Karpas-422 (cell line): Measurements from ENCODE around the gene ACP4. TPM values are rescaled to one million over a fixed set of nuclear protein-coding genes. Genes with fewer than 3 reads are reported as not detected.
"Not testable (repeated sequence)": the region's sequence is repeated elsewhere in the genome, so short reads cannot be mapped to it uniquely, and the experiment has no call there.

Source experiments
- DNase-seq: peaks from one replicate; pipeline ENCODE4 v3.0.0-alpha.2; 2015
- H2AFZ ChIP-seq: fragments of 200-600 bp; sonication (generic); 2 replicates; pipeline ENCODE4 v1.6.1; 2014; ENCODE audit warnings: antibody characterized with exemption, low read length, mixed read lengths
- H3K27ac ChIP-seq: fragments of 200-600 bp; sonication (generic); 2 replicates; pipeline ENCODE4 v1.5.1; 2014; ENCODE audit warnings: mild to moderate bottlenecking, low read length, moderate library complexity
- H3K27me3 ChIP-seq: fragments of 200-600 bp; sonication (generic); 2 replicates; pipeline ENCODE4 v1.6.1; 2014; ENCODE audit warnings: low read length, mixed read lengths
- H3K36me3 ChIP-seq: fragments of 200-600 bp; sonication (generic); 2 replicates; pipeline ENCODE4 v1.6.1; 2014; ENCODE audit warnings: low read length, mixed read lengths; ENCODE audit not compliant: insufficient read depth
- H3K4me1 ChIP-seq: fragments of 200-600 bp; sonication (generic); 2 replicates; pipeline ENCODE4 v1.6.1; 2014; ENCODE audit warnings: mild to moderate bottlenecking, low read length, mixed read lengths
- H3K4me2 ChIP-seq: fragments of 200-600 bp; sonication (generic); 2 replicates; pipeline ENCODE4 v1.6.1; 2014; ENCODE audit warnings: low read length, low read depth, mild to moderate bottlenecking; ENCODE audit not compliant: poor library complexity, severe bottlenecking
- H3K4me3 ChIP-seq: fragments of 200-600 bp; sonication (generic); 2 replicates; pipeline ENCODE4 v1.5.1; 2014; ENCODE audit warnings: mild to moderate bottlenecking, antibody characterized with exemption, low read length, mixed read lengths
- H3K79me2 ChIP-seq: fragments of 200-600 bp; sonication (generic); 2 replicates; pipeline ENCODE4 v1.6.1; 2014; ENCODE audit warnings: mild to moderate bottlenecking, low read length, mixed read lengths
- H3K9ac ChIP-seq: fragments of 200-600 bp; sonication (generic); 2 replicates; pipeline ENCODE4 v1.6.0; 2014; ENCODE audit warnings: low read length
- H3K9me2 ChIP-seq: fragments of 200-600 bp; sonication (generic), shearing (Covaris generic); replicated peaks from 2 replicates; pipeline ENCODE4 v1.6.0; 2014; ENCODE audit warnings: mild to moderate bottlenecking, low read length, moderate library complexity; ENCODE audit not compliant: insufficient read depth
- H3K9me3 ChIP-seq: fragments of 300-700, 200-600 bp; sonication (generic); 2 replicates; pipeline ENCODE4 v1.6.1; 2014; ENCODE audit warnings: low read length, mixed read lengths
- H4K20me1 ChIP-seq: fragments of 200-600 bp; sonication (generic); 2 replicates; pipeline ENCODE4 v1.6.1; 2014; ENCODE audit warnings: mild to moderate bottlenecking, antibody characterized with exemption, low read length, low read depth; ENCODE audit not compliant: insufficient read depth
- total RNA-seq: library from RNA; depleted of rRNA; stranded (reverse); fragments of >200 nt; shearing (Covaris generic); gene quantifications from 2 replicates; pipeline ENCODE4 v1.2.3, GENCODE V29; 2014; ENCODE audit warnings: low replicate concordance

ACP4 gene
- total RNA-seq, 1 experiment from 2014 or later: not detected

- Histone ChIP-seq H3K9ac (no peak overlapping the region), H3K9me3 (no peaks in the 10 kb centered on the region), H2AFZ (no peak overlapping the region), H3K4me3 (no peak overlapping the region), H3K4me1 (peaks cover 8% of the 10 kb centered on the region), H3K27ac (no peak overlapping the region), H3K9me2 (no peaks in the 10 kb centered on the region), H3K4me2 (no peak overlapping the region), H3K36me3 (peaks cover under 1% of the 10 kb centered on the region), H4K20me1 (peaks cover under 1% of the 10 kb centered on the region; the same call in 1 of the 2 replicates), H3K27me3 (no peaks in the 10 kb centered on the region), H3K79me2 (peaks cover 7% of the 10 kb centered on the region)
- DNase-seq: peak; percentile 34
Observed at GRCh38 chr19:50808856-50809255, 18.6 kb downstream of the ACP4 start.

- not testable (repeated sequence) for H3K79me2 ChIP-seq, H3K9ac ChIP-seq, H2AFZ ChIP-seq, H3K9me2 ChIP-seq, DNase-seq, H3K4me3 ChIP-seq, H3K4me1 ChIP-seq, H3K36me3 ChIP-seq, H3K27me3 ChIP-seq, H3K27ac ChIP-seq, H4K20me1 ChIP-seq, H3K4me2 ChIP-seq, H3K9me3 ChIP-seq
Observed at GRCh38 chr19:50811622-50812238, 21.5 kb downstream of the ACP4 start.

GRCh38 chr19:50812474-50812873 is 22.3 kb downstream of the ACP4 start:
- Histone ChIP-seq H4K20me1 (no peaks in the 10 kb centered on the region), H3K9me3 (peaks cover 3% of the 10 kb centered on the region; the same call in 1 of the 2 replicates), H3K4me2 (no peak overlapping the region), H3K4me1 (peaks cover 6% of the 10 kb centered on the region), H3K9ac (no peak overlapping the region), H3K27ac (no peak overlapping the region), H3K36me3 (no peaks in the 10 kb centered on the region), H3K27me3 (peaks cover 4% of the 10 kb centered on the region; the same call in 1 of the 2 replicates), H3K4me3 (no peak overlapping the region), H3K79me2 (no peaks in the 10 kb centered on the region), H3K9me2 (no peaks in the 10 kb centered on the region), H2AFZ (no peak overlapping the region)
- no peak for DNase-seq

- Histone ChIP-seq H3K9me2 (no peaks in the 10 kb centered on the region), H3K27me3 (peaks cover 4% of the 10 kb centered on the region; the same call in 1 of the 2 replicates)
- DNase-seq: peak; percentile 39
Observed at GRCh38 chr19:50814883-50815282, 24.7 kb downstream of the ACP4 start.

GRCh38 chr19:50815439-50815838 is 25.2 kb downstream of the ACP4 start:
- peaks cover 16% of the 10 kb centered on the region for H3K4me1 ChIP-seq
- H3K9ac ChIP-seq: no peak overlapping the region
- peaks cover 4% of the 10 kb centered on the region; the same call in 1 of the 2 replicates for H3K27me3 ChIP-seq
- H3K27ac ChIP-seq: no peak overlapping the region
- peak; percentile 46 for DNase-seq
- no peaks in the 10 kb centered on the region for H3K9me2 ChIP-seq
- H3K36me3 ChIP-seq: no peaks in the 10 kb centered on the region
- no peak overlapping the region for H3K4me2 ChIP-seq
- no peaks in the 10 kb centered on the region for H3K79me2 ChIP-seq
- no peak overlapping the region for H3K4me3 ChIP-seq
- no peak overlapping the region for H2AFZ ChIP-seq
- peaks cover 3% of the 10 kb centered on the region; the same call in 1 of the 2 replicates for H3K9me3 ChIP-seq
- no peaks in the 10 kb centered on the region for H4K20me1 ChIP-seq

More at GRCh38 chr19:50814883-50815282, 24.7 kb downstream of the ACP4 start:
- H4K20me1 ChIP-seq: no peaks in the 10 kb centered on the region
- H3K9ac ChIP-seq: no peak overlapping the region
- no peak overlapping the region for H3K4me2 ChIP-seq
- H2AFZ ChIP-seq: no peak overlapping the region
- no peaks in the 10 kb centered on the region for H3K36me3 ChIP-seq
- H3K9me3 ChIP-seq: peaks cover 3% of the 10 kb centered on the region; the same call in 1 of the 2 replicates
- H3K4me3 ChIP-seq: no peak overlapping the region
- H3K27ac ChIP-seq: no peak overlapping the region
- peaks cover 10% of the 10 kb centered on the region for H3K4me1 ChIP-seq
- no peaks in the 10 kb centered on the region for H3K79me2 ChIP-seq

GRCh38 chr19:50817941-50818858 is 28.0 kb downstream of the ACP4 start:
- peaks cover 24% of the 10 kb centered on the region for H3K4me1 ChIP-seq
- H3K9ac ChIP-seq: no peak overlapping the region
- H3K27me3 ChIP-seq: peaks cover 4% of the 10 kb centered on the region; the same call in 1 of the 2 replicates
- H3K9me2 ChIP-seq: no peaks in the 10 kb centered on the region
- no peaks in the 10 kb centered on the region for H3K36me3 ChIP-seq
- H3K27ac ChIP-seq: no peak overlapping the region
- H3K4me3 ChIP-seq: no peak overlapping the region
- H4K20me1 ChIP-seq: no peaks in the 10 kb centered on the region
- peak; percentile 73 for DNase-seq
- H3K79me2 ChIP-seq: no peaks in the 10 kb centered on the region
- H2AFZ ChIP-seq: no peak overlapping the region
- peaks cover 3% of the 10 kb centered on the region; the same call in 1 of the 2 replicates for H3K9me3 ChIP-seq
- peak overlapping the region; percentile 10 for H3K4me2 ChIP-seq

- no peak overlapping the region for H3K4me2 ChIP-seq
Observed at GRCh38 chr19:50818859-50819472, 28.8 kb downstream of the ACP4 start.

GRCh38 chr19:50819636-50820035 is 29.4 kb downstream of the ACP4 start:
- H3K27ac ChIP-seq: no peak overlapping the region
- H3K36me3 ChIP-seq: no peaks in the 10 kb centered on the region
- no peaks in the 10 kb centered on the region for H3K79me2 ChIP-seq
- H2AFZ ChIP-seq: no peak overlapping the region
- no peak overlapping the region for H3K9ac ChIP-seq
- H3K4me2 ChIP-seq: no peak overlapping the region
- H3K27me3 ChIP-seq: peaks cover 4% of the 10 kb centered on the region; the same call in 1 of the 2 replicates
- no peaks in the 10 kb centered on the region for H3K9me2 ChIP-seq
- peaks cover 3% of the 10 kb centered on the region; the same call in 1 of the 2 replicates for H3K9me3 ChIP-seq
- no peak for DNase-seq
- H3K4me3 ChIP-seq: no peak overlapping the region
- peaks cover 30% of the 10 kb centered on the region for H3K4me1 ChIP-seq
- H4K20me1 ChIP-seq: no peaks in the 10 kb centered on the region

More at GRCh38 chr19:50818859-50819472, 28.8 kb downstream of the ACP4 start:
- H4K20me1 ChIP-seq: no peaks in the 10 kb centered on the region
- peaks cover 30% of the 10 kb centered on the region for H3K4me1 ChIP-seq
- no peaks in the 10 kb centered on the region for H3K9me2 ChIP-seq
- H3K4me3 ChIP-seq: no peak overlapping the region
- no peaks in the 10 kb centered on the region for H3K79me2 ChIP-seq
- H3K9ac ChIP-seq: no peak overlapping the region
- H3K36me3 ChIP-seq: no peaks in the 10 kb centered on the region
- H3K27me3 ChIP-seq: peaks cover 4% of the 10 kb centered on the region; the same call in 1 of the 2 replicates
- H3K9me3 ChIP-seq: peaks cover 3% of the 10 kb centered on the region; the same call in 1 of the 2 replicates
- no peak overlapping the region for H3K27ac ChIP-seq
- DNase-seq: no peak
- no peak overlapping the region for H2AFZ ChIP-seq
